ENCODE measurements around the gene LMAN2L. TPM values are rescaled to one million over a fixed set of nuclear protein-coding genes. Genes with fewer than 3 reads are reported as not detected.

LMAN2L gene
- total RNA-seq, 1 donor from 2014 or later: 19.2 TPM

DNA sequence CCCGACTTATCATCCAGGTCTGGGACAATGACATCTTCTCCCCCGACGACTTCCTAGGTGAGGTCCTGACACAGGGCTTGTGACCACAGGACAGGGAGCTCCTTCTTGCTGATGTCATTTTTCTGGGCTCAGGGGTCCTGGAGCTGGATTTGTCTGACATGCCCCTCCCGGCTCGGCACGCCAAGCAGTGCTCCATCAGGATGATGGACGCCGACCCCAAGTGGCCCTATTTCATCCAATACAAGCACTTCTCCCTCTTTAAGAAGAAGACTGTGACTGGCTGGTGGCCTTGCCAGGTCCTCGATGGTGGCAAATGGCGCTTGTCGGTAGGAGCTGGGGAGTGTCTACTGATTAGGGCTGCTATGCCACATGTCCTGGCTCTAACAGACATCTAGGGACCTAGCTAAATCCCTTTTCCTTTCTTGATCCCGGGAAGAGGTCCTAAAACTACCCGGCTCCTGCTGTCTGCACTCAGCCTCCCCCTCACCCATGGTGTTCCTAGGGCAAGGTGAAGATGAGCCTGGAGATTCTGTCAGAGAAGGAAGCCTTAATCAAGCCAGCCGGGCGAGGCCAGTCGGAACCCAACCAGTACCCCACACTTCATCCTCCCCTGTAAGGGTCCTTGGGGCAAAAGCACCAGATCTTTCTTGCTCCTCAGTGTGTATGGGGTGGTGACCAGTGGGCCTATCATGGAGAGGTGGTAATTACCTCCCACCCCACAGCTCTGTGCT lies 36.7 kb downstream of the LMAN2L start:
- no peaks in the 10 kb centered on the region for H3K27me3 Mint-ChIP-seq (ENCODE audit: unreplicated experiment)
- no peaks in the 10 kb centered on the region for H3K4me1 Mint-ChIP-seq (ENCODE audit: unreplicated experiment)
- no peak overlapping the region for H3K27ac Mint-ChIP-seq (ENCODE audit: unreplicated experiment)
- H3K36me3 Mint-ChIP-seq (ENCODE audit: unreplicated experiment): peaks cover 49% of the 10 kb centered on the region
- H3K9me3 Mint-ChIP-seq (ENCODE audit: unreplicated experiment): no peaks in the 10 kb centered on the region
- DNase-seq (ENCODE audit: extremely low spot score, unreplicated experiment): no peak
- no peak overlapping the region for H3K4me3 Mint-ChIP-seq (ENCODE audit: unreplicated experiment)
- TF ChIP-seq, protein P1, sequence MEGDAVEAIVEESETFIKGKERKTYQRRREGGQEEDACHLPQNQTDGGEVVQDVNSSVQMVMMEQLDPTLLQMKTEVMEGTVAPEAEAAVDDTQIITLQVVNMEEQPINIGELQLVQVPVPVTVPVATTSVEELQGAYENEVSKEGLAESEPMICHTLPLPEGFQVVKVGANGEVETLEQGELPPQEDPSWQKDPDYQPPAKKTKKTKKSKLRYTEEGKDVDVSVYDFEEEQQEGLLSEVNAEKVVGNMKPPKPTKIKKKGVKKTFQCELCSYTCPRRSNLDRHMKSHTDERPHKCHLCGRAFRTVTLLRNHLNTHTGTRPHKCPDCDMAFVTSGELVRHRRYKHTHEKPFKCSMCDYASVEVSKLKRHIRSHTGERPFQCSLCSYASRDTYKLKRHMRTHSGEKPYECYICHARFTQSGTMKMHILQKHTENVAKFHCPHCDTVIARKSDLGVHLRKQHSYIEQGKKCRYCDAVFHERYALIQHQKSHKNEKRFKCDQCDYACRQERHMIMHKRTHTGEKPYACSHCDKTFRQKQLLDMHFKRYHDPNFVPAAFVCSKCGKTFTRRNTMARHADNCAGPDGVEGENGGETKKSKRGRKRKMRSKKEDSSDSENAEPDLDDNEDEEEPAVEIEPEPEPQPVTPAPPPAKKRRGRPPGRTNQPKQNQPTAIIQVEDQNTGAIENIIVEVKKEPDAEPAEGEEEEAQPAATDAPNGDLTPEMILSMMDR (IDR thresholded peaks at IDR 0.05): no peak

DNA sequence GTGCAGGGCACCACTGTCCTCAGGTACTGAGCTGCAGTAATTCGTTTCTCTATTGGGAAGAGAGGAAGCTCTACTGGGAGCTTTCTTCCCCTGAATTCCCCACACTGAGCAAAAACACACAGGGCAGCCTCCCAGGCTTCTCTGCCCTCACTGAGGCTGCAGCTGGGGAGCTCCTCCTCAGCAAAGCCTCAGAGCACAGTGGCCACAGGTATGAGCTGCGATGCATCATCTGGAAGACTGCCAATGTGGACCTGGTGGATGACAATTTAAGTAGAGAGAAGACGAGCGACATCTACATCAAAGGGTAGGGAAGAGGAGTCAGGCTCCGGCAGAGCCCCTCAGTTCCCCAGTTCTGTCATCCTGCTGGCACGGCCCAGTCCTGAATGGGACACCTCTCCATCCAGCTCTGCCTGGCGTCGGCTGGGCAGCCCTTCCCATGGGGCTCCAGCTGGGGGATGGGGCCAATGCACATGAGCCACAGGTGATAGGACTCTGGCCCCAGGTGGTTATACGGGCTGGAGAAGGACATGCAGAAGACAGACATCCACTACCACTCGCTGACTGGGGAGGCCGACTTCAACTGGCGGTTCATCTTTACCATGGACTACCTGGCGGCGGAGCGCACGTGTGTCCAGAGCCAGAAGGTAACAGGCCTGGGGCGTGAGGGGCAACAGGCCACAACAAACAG lies 37.6 kb downstream of the LMAN2L start:
- TF ChIP-seq, protein P1 (IDR thresholded peaks at IDR 0.05): no peak
- H3K27ac Mint-ChIP-seq (ENCODE audit: unreplicated experiment): no peak overlapping the region
- no peak for DNase-seq (ENCODE audit: extremely low spot score, unreplicated experiment)
- H3K36me3 Mint-ChIP-seq (ENCODE audit: unreplicated experiment): peaks cover 40% of the 10 kb centered on the region
- H3K27me3 Mint-ChIP-seq (ENCODE audit: unreplicated experiment): no peaks in the 10 kb centered on the region
- H3K4me3 Mint-ChIP-seq (ENCODE audit: unreplicated experiment): no peak overlapping the region
- no peaks in the 10 kb centered on the region for H3K9me3 Mint-ChIP-seq (ENCODE audit: unreplicated experiment)
- H3K4me1 Mint-ChIP-seq (ENCODE audit: unreplicated experiment): no peaks in the 10 kb centered on the region

DNA sequence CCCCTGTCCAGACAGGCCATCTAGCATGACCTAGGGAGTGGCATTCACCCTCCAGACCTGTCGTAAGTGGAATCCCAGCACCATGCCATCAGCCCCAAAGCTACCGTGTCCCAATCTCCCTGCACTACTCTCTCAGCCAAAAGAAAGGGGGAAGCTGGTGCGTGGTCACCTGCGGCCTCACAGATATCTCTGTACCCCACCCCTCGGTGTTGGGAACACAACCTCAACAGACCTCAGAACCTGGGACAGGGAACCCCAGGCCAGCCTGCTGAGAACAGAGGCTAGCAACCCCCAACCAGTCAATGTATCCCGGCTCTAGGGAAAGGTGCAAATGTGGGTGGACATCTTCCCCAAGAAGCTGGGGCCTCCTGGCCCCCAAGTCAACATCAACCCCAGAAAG lies 38.2 kb downstream of the LMAN2L start:
- TF ChIP-seq, protein P1 (IDR thresholded peaks at IDR 0.05): no peak
- Mint-ChIP-seq H3K4me3 (ENCODE audit: unreplicated experiment) (no peak overlapping the region), H3K4me1 (ENCODE audit: unreplicated experiment) (no peaks in the 10 kb centered on the region), H3K27ac (ENCODE audit: unreplicated experiment) (no peak overlapping the region), H3K36me3 (ENCODE audit: unreplicated experiment) (peaks cover 36% of the 10 kb centered on the region), H3K27me3 (ENCODE audit: unreplicated experiment) (no peaks in the 10 kb centered on the region), H3K9me3 (ENCODE audit: unreplicated experiment) (no peaks in the 10 kb centered on the region)
- no peak for DNase-seq (ENCODE audit: extremely low spot score, unreplicated experiment)

DNA sequence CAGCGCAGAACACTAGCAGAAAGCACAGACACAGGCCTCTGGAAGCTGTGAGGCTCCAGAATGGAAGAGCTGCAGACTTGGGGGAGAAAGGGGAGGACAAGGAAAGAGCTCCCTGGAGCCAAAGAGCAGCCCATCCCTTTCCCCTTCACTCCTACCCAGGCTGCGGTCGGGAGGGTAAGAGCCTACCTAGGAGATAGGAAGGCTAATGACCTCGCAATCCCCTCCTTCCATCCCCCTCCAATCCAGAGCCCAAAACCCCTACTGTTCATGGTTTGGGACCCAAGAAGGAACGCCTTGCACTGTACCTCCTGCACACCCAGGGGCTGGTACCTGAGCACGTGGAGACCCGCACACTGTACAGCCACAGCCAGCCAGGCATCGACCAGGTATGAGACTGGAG lies 39.8 kb downstream of the LMAN2L start:
- Mint-ChIP-seq H3K27me3 (ENCODE audit: unreplicated experiment) (no peaks in the 10 kb centered on the region), H3K4me3 (ENCODE audit: unreplicated experiment) (no peak overlapping the region), H3K36me3 (ENCODE audit: unreplicated experiment) (peaks cover 22% of the 10 kb centered on the region), H3K4me1 (ENCODE audit: unreplicated experiment) (no peaks in the 10 kb centered on the region), H3K27ac (ENCODE audit: unreplicated experiment) (no peak overlapping the region), H3K9me3 (ENCODE audit: unreplicated experiment) (no peaks in the 10 kb centered on the region)
- TF ChIP-seq, protein P1 (IDR thresholded peaks at IDR 0.05): no peak
- DNase-seq (ENCODE audit: extremely low spot score, unreplicated experiment): no peak

DNA sequence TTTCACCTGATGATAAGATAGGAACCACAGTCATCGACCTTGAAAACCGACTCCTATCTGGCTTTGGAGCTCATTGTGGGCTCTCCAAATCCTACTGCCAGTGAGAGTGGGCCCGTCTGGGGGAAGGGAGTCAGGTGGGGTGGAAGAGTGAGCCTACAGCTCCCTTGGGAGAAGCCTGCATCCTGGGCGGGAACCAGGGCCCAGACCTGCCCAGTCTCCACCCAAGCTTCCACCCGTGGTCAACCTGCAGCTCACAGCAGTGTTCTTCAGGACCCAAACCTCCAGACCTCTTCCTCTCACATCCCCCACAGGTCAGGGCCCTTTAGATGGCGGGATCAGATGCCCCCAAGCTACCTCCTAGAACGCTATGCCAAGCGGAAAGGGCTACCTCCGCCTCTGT lies 40.2 kb downstream of the LMAN2L start:
- H3K4me1 Mint-ChIP-seq (ENCODE audit: unreplicated experiment): no peaks in the 10 kb centered on the region
- no peak overlapping the region for H3K4me3 Mint-ChIP-seq (ENCODE audit: unreplicated experiment)
- DNase-seq (ENCODE audit: extremely low spot score, unreplicated experiment): no peak
- peaks cover 20% of the 10 kb centered on the region for H3K36me3 Mint-ChIP-seq (ENCODE audit: unreplicated experiment)
- H3K27me3 Mint-ChIP-seq (ENCODE audit: unreplicated experiment): no peaks in the 10 kb centered on the region
- no peak overlapping the region for H3K27ac Mint-ChIP-seq (ENCODE audit: unreplicated experiment)
- TF ChIP-seq, protein P1 (IDR thresholded peaks at IDR 0.05): no peak
- H3K9me3 Mint-ChIP-seq (ENCODE audit: unreplicated experiment): no peaks in the 10 kb centered on the region

Data from osteocyte (in vitro differentiated cells).